Measurements from ENCODE around the gene YWHAG.
"Not testable (repeated sequence)": the region's sequence is repeated elsewhere in the genome, so short reads cannot be mapped to it uniquely, and the experiment has no call there.

YWHAG gene

GRCh38 chr7:76296743-76297740, 61.7 kb downstream of the YWHAG start:
- TF ChIP-seq CTCF (IDR thresholded peaks at IDR 0.05; ENCODE audit: extremely low read depth, missing control alignments) = no peak
- DNase-seq (ENCODE audit: low spot score) = no peak

GRCh38 chr7:76294344-76295024, 64.3 kb downstream of the YWHAG start:
- DNase-seq (ENCODE audit: low spot score) = no peak
- TF ChIP-seq CTCF (IDR thresholded peaks at IDR 0.05; ENCODE audit: extremely low read depth, missing control alignments) = no peak

GRCh38 chr7:76293407-76293901, 65.3 kb downstream of the YWHAG start:
- no peak for DNase-seq (ENCODE audit: low spot score)
- no peak for TF ChIP-seq CTCF (IDR thresholded peaks at IDR 0.05; ENCODE audit: extremely low read depth, missing control alignments)

GRCh38 chr7:76292911-76293310, 65.9 kb downstream of the YWHAG start:
- DNase-seq (ENCODE audit: low spot score) = not testable (repeated sequence)

- no peak for DNase-seq (ENCODE audit: low spot score)
- TF ChIP-seq CTCF (IDR thresholded peaks at IDR 0.05; ENCODE audit: extremely low read depth, missing control alignments) = no peak
These were observed 66.6 kb downstream of the YWHAG start for GRCh38 chr7:76292213-76292573.

GRCh38 chr7:76291351-76292212, 67.2 kb downstream of the YWHAG start:
- TF ChIP-seq CTCF (IDR thresholded peaks at IDR 0.05; ENCODE audit: extremely low read depth, missing control alignments) = peak; percentile 93
- peak; percentile 91 for DNase-seq (ENCODE audit: low spot score)

- not testable (repeated sequence) for DNase-seq (ENCODE audit: low spot score)
These were observed 67.9 kb downstream of the YWHAG start for GRCh38 chr7:76290847-76291350.
